Tibial nerve (tissue), 4 donors: ENCODE measurements around the gene RAB3C. TPM values are rescaled to one million over a fixed set of nuclear protein-coding genes. Genes with fewer than 3 reads are reported as not detected.
"Not testable (repeated sequence)": the region's sequence is repeated elsewhere in the genome, so short reads cannot be mapped to it uniquely, and the experiment has no call there.

Experiments used
- DNase-seq, 2 donors: peaks; one replicate each; pipeline ENCODE4 v3.0.0-alpha.2; 2019; ENCODE audit warnings: low spot score in 2 of 2
- H3K27ac ChIP-seq, 4 donors: fragments of 200-600 bp; sonication (generic) in 3 of 4; one replicate each; pipeline ENCODE4 v1.5.1; 2017 to 2019; ENCODE audit warnings: mild to moderate bottlenecking in 1 of 4
- H3K27me3 ChIP-seq, 2 donors: fragments of 200-600 bp; sonication (generic) in 1 of 2; one replicate each; pipeline versions ENCODE4 v1.5.1 to v1.6.0; 2017 to 2019
- H3K36me3 ChIP-seq, 3 donors: fragments of 200-600 bp; sonication (generic); one replicate each; pipeline ENCODE4 v1.5.1; 2018 to 2019
- H3K4me1 ChIP-seq, 4 donors: fragments of 200-600 bp; sonication (generic) in 3 of 4; one replicate each; pipeline ENCODE4 v1.5.1; 2017 to 2019
- H3K4me3 ChIP-seq, 4 donors: fragments of 200-600 bp; sonication (generic) in 3 of 4; one replicate each; pipeline ENCODE4 v1.5.1; 2017 to 2019; ENCODE audit warnings: mild to moderate bottlenecking in 1 of 4, moderate library complexity in 1 of 4
- H3K9me3 ChIP-seq, 4 donors: fragments of 200-600 bp; sonication (generic) in 3 of 4; one replicate each; pipeline ENCODE4 v1.5.1; 2017 to 2019
- EP300 ChIP-seq, 2 donors: sonication (generic); formaldehyde crosslinking; IDR thresholded peaks; one replicate each; pipeline ENCODE4 v1.6.1; 2017; ENCODE audit warnings: antibody characterized with exemption in 2 of 2, mild to moderate bottlenecking in 1 of 2
- POLR2A ChIP-seq, 2 donors: fragments of 450-650 bp; IDR thresholded peaks; one replicate each; pipeline ENCODE4 v1.6.1; 2017; ENCODE audit warnings: antibody characterized with exemption in 2 of 2, mild to moderate bottlenecking in 2 of 2, moderate library complexity in 2 of 2
- WGBS, 2 donors: methylation state at CpG; one replicate each; pipeline ENCODE4 v1.1.5; 2018; 5-methylcytosine and 5-hydroxymethylcytosine counted together
- total RNA-seq, 4 donors: library from RNA; depleted of rRNA; stranded (reverse); fragments of >200 nt; gene quantifications; one replicate each; pipeline ENCODE4 v1.1.0, GENCODE V29; 2016
- TF ChIP-seq, protein P1 (sequence below), 5 experiments: fragments of 200-600 bp in 3 of 5; fragments of 450-650 bp in 2 of 5; sonication (generic) in 3 of 5; IDR thresholded peaks; one replicate each; pipeline ENCODE4 v1.5.1; 2016 to 2019; ENCODE audit warnings: antibody characterized with exemption in 5 of 5, mild to moderate bottlenecking in 3 of 5, moderate library complexity in 2 of 5

Gene RAB3C, protein sequence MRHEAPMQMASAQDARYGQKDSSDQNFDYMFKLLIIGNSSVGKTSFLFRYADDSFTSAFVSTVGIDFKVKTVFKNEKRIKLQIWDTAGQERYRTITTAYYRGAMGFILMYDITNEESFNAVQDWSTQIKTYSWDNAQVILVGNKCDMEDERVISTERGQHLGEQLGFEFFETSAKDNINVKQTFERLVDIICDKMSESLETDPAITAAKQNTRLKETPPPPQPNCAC
- total RNA-seq: 1 to 10 TPM in 2 of 4 donors, under 1 TPM in 2; under 0.01 to 1.2 (median 1.0) TPM

DNA sequence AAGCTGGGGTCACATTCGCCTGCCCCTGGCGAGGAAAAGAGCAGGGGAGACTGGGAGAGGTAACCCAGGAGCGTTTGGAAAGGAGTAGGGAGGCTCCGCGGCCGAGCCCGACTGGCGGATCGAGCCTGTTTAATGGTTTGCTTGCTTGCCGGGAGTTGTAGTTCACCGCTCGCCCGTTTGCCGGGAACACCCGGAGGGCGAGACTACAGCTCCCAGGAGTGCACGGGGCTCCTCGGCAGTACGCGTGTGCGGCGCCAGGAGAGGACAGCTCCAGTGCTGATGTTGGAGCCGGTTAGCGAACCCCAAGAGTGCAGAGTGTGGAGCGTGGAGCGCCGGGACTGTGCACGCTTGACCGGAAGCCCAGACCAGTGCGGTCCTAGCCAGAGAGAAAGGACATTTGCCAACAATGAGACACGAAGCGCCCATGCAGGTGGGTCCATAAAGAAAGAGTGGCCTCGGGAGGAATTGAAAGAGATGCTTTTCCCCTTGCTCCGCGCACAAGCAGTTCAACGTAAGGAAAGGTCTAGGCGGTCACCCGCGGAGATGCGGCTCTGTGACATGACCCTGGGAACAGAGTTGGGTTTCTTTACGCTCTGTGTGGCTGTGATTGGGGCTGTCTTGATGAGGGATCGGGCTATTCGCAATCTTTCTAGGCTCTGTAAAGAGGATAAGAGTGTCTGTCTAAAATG lies at the start of gene RAB3C:
RAB3C (plus strand) TSS at position 273 of the 689 bp plus-strand sequence; CDS start at position 407, 134 bp downstream.
- Histone ChIP-seq H3K9me3 (no peaks in the 10 kb centered on the region), H3K36me3 (no peaks in the 10 kb centered on the region), H3K27me3 (peaks cover 0 to 22% of the 10 kb centered on the region in 2 donors), H3K4me3 (peak within 1 kb of the TSS; percentile 24 to 54 (median 52)), H3K4me1 (peaks cover 0 to 19% (median 8%) of the 10 kb centered on the region in 4 donors), H3K27ac (no peak within 1 kb of the TSS)
- WGBS, 2 donors: 1 to 2% methylated on average over 42 to 43 of the region's 43 CpGs
- TF ChIP-seq EP300 (IDR thresholded peaks at IDR 0.05) (peak in 1 of 2 donors; percentile 63), POLR2A (IDR thresholded peaks at IDR 0.05) (no peak)
- TF ChIP-seq, protein P1, sequence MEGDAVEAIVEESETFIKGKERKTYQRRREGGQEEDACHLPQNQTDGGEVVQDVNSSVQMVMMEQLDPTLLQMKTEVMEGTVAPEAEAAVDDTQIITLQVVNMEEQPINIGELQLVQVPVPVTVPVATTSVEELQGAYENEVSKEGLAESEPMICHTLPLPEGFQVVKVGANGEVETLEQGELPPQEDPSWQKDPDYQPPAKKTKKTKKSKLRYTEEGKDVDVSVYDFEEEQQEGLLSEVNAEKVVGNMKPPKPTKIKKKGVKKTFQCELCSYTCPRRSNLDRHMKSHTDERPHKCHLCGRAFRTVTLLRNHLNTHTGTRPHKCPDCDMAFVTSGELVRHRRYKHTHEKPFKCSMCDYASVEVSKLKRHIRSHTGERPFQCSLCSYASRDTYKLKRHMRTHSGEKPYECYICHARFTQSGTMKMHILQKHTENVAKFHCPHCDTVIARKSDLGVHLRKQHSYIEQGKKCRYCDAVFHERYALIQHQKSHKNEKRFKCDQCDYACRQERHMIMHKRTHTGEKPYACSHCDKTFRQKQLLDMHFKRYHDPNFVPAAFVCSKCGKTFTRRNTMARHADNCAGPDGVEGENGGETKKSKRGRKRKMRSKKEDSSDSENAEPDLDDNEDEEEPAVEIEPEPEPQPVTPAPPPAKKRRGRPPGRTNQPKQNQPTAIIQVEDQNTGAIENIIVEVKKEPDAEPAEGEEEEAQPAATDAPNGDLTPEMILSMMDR (IDR thresholded peaks at IDR 0.05): peak in 1 of 5 experiments; percentile 21
- DNase-seq: peak; percentile 50 to 65

DNA sequence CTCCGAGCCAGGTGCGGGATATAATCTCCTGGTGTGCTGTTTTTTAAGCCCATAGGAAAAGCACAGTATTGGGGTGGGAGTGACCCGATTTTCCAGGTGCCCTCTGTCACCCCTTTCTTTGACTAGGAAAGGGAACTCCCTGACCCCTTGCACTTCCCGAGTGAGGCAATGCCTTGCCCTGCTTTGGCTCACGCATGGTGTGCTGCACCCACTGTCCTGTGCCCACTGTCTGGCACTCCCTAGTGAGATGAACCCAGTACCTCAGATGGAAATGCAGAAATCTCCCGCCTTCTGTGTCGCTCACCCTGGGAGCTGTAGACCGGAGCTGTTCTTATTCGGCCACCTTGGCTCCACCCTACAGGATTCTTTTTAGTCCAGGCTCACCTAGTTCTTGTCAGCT lies 40.9 kb upstream of the RAB3C start:
- H3K36me3 ChIP-seq, H3K27me3 ChIP-seq, H3K4me3 ChIP-seq, H3K4me1 ChIP-seq, DNase-seq, H3K27ac ChIP-seq: not testable (repeated sequence)
- peaks cover 0 to 12% (median 0%) of the 10 kb centered on the region in 4 donors for H3K9me3 ChIP-seq
- WGBS, 2 donors: 90 to 95% methylated on average over 9 of the region's 9 CpGs

DNA sequence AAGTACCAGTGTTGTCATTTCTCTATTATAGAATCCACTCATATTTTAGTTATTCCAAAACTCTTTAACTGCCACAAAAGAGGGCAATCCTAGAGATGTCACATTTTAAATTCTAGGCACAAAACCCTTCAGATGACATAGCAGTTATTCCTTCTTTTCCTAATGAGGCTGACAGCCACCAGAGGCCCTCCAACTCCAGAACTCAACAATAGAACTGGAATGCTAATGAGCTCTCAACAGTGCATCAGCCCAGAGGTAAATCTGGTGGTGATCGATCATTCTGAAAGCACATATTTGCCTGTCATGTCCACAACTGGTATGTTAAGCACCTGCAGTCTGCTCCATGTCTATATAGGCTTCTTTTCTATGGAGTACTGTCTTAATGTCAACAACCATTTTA lies 40.2 kb upstream of the RAB3C start:
- Histone ChIP-seq H3K36me3 (no peaks in the 10 kb centered on the region), H3K4me1 (no peaks in the 10 kb centered on the region), H3K4me3 (no peak overlapping the region), H3K27me3 (no peaks in the 10 kb centered on the region), H3K27ac (no peak overlapping the region), H3K9me3 (peaks cover 0 to 12% (median 0%) of the 10 kb centered on the region in 4 donors)
- DNase-seq: no peak
- WGBS, 2 donors: 80 to 85% methylated on average over 1 of the region's 1 CpG
- TF ChIP-seq POLR2A (IDR thresholded peaks at IDR 0.05) (no peak), EP300 (IDR thresholded peaks at IDR 0.05) (no peak)
- TF ChIP-seq, protein P1 (IDR thresholded peaks at IDR 0.05): no peak

DNA sequence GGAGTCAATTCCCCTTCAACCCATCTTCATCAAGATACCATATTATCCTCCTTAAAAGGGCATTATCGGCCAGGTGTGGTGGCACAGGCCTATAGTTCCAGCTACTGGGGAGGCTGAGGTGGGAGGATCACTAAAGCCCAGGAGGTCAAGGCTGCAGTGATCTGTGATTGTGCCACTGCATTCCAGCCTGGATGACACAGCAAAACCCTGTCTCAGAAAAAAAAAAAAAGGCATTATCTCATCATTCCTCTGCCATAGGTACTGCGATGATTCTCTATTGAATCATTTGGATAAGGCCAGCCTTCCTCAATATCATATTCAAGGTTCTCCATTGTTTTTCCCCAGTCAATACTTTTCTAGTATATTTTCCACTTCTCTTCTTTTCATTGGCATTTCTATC lies 39.2 kb upstream of the RAB3C start:
- Histone ChIP-seq H3K4me1 (no peaks in the 10 kb centered on the region), H3K36me3 (no peaks in the 10 kb centered on the region), H3K4me3 (no peak overlapping the region), H3K9me3 (peaks cover 0 to 12% (median 0%) of the 10 kb centered on the region in 4 donors), H3K27ac (no peak overlapping the region), H3K27me3 (no peaks in the 10 kb centered on the region)
- no peak for DNase-seq
- WGBS, 2 donors: 81 to 89% methylated on average over 2 of the region's 2 CpGs
- TF ChIP-seq POLR2A (IDR thresholded peaks at IDR 0.05) (no peak), EP300 (IDR thresholded peaks at IDR 0.05) (no peak)
- TF ChIP-seq, protein P1 (IDR thresholded peaks at IDR 0.05): no peak

DNA sequence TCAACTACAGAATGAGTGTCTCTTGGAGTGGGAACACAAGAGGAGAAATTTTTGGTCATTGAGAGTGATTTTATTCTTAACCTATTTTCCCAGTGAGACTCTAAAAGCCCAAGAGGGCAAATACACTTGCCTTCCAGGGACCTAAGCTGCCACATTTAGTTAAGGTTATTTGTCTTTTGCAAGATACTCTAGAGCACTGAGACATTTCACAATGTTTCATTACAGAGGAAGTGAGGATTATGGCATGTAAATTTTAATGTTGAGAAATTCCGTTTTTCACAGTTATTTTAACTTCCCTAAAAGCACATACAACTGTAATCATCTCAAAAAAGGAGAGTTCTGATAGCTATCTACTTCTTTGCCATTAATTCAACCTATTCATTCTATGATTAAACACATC lies 38.7 kb upstream of the RAB3C start:
- H3K4me3 ChIP-seq: no peak overlapping the region
- WGBS, 2 donors: 49 to 70% methylated on average over 1 of the region's 1 CpG
- TF ChIP-seq EP300 (IDR thresholded peaks at IDR 0.05) (no peak), POLR2A (IDR thresholded peaks at IDR 0.05) (no peak)
- TF ChIP-seq, protein P1 (IDR thresholded peaks at IDR 0.05): no peak
- no peak for DNase-seq
- peaks cover 0 to 12% (median 0%) of the 10 kb centered on the region in 4 donors for H3K9me3 ChIP-seq
- no peaks in the 10 kb centered on the region for H3K36me3 ChIP-seq
- H3K27ac ChIP-seq: no peak overlapping the region
- no peaks in the 10 kb centered on the region for H3K4me1 ChIP-seq
- no peaks in the 10 kb centered on the region for H3K27me3 ChIP-seq
